ENCODE results near the gene FOLR1.

DNA sequence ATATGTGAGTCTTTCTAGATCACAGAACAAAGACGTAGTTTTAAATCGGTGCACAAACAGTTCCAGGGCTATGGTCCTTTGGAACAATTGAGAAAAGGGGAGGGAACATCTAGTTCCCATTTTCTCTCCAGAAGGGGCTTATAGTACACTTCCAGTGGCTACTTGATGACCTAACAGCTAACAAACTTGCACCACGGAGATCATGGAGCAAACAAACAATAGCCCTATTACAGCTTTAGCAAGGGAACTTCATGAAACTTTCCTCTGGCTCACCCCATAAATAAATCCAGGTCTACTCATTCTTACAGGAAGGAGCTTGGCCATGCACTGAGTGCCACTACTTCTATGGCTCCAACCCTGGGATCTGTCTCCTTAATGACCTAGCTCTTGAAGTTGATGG lies 16.3 kb downstream of the FOLR1 start:
- TF ChIP-seq GATA2 (IDR thresholded peaks at IDR 0.05; ENCODE audit: low read depth, low read length) (no peak), GATA3 (IDR thresholded peaks at IDR 0.05; ENCODE audit: low read depth, low read length) (no peak)
